Endodermal cell (in vitro differentiated cells): Measurements from ENCODE around the gene PSMG4. TPM values are rescaled to one million over a fixed set of nuclear protein-coding genes. Genes with fewer than 3 reads are reported as not detected.

Experiments used
- DNase-seq: peaks from one replicate; pipeline ENCODE4 v3.0.0-alpha.2; 2017
- H3K27ac ChIP-seq: 2 replicates; pipeline ENCODE4 v1.5.1; 2013; ENCODE audit warnings: mild to moderate bottlenecking, low read depth, low read length, moderate library complexity
- H3K27me3 ChIP-seq: 2 replicates; pipeline ENCODE4 v1.6.1; 2013; ENCODE audit warnings: mild to moderate bottlenecking, low read length, moderate library complexity; ENCODE audit not compliant: insufficient read depth, control insufficient read depth, poor library complexity, severe bottlenecking
- H3K36me3 ChIP-seq: 2 replicates; pipeline ENCODE4 v1.7.0; 2013; ENCODE audit warnings: mild to moderate bottlenecking, low read length, moderate library complexity; ENCODE audit not compliant: control insufficient read depth, insufficient read depth
- H3K4me1 ChIP-seq: one replicate; pipeline ENCODE4 v1.7.0; 2013; ENCODE audit warnings: low read length; ENCODE audit not compliant: control insufficient read depth, insufficient read depth
- H3K4me3 ChIP-seq: 2 replicates; pipeline ENCODE4 v1.5.1; 2013; ENCODE audit warnings: mild to moderate bottlenecking, low read length, moderate library complexity
- H3K9ac ChIP-seq: 2 replicates; pipeline ENCODE4 v1.6.1; 2013; ENCODE audit warnings: mild to moderate bottlenecking, low read length, moderate library complexity; ENCODE audit not compliant: poor library complexity, severe bottlenecking; ENCODE audit errors: extremely low read depth
- H3K9me3 ChIP-seq: 2 replicates; pipeline ENCODE4 v1.6.1; 2013; ENCODE audit warnings: mild to moderate bottlenecking, low read length, moderate library complexity; ENCODE audit not compliant: control insufficient read depth
- H3K27ac Mint-ChIP-seq: 2 replicates; pipeline ENCODE4 v1.8.0; 2020; ENCODE audit warnings: mixed read lengths
- H3K27me3 Mint-ChIP-seq: 2 replicates; pipeline ENCODE4 v1.8.0; 2021; ENCODE audit warnings: mild to moderate bottlenecking, mixed read lengths; ENCODE audit not compliant: insufficient read depth
- H3K36me3 Mint-ChIP-seq: 2 replicates; pipeline ENCODE4 v1.8.0; 2020; ENCODE audit warnings: low read depth, mixed read lengths
- H3K4me1 Mint-ChIP-seq: 2 replicates; pipeline ENCODE4 v1.8.0; 2020; ENCODE audit warnings: mixed read lengths
- H3K4me3 Mint-ChIP-seq: 2 replicates; pipeline ENCODE4 v1.8.0; 2020; ENCODE audit warnings: mild to moderate bottlenecking, moderate library complexity, mixed read lengths
- H3K9me3 Mint-ChIP-seq: 2 replicates; pipeline ENCODE4 v1.8.0; 2020; ENCODE audit warnings: mild to moderate bottlenecking, mixed read lengths
- WGBS, 2 experiments: methylation state at CpG; one replicate each; pipeline versions ENCODE4 v1.1.5 to v1.1.7; 2013; ENCODE audit warnings: missing lambda C conversion rate in 2 of 2, mixed read lengths in 1 of 2; ENCODE audit not compliant: insufficient coverage in 1 of 2, insufficient read length in 1 of 2; 5-methylcytosine and 5-hydroxymethylcytosine counted together
- total RNA-seq, 2 donors: library from RNA; stranded (reverse); fragmentation: NEBNext Ultra II Directional in 1 of 2; extraction: Animal tissue kit (Norgen Biotek cat#: 25700) in 1 of 2; gene quantifications; 2 replicates in 1 of 2; 3 replicates in 1 of 2; pipeline ENCODE4 v1.2.1, GENCODE V29; 2021
- TF ChIP-seq, protein P1 (sequence below): fragments of 200-600 bp; sonication (generic); conservative IDR thresholded peaks from 2 replicates; pipeline ENCODE4 v1.5.0; 2021; ENCODE audit warnings: antibody characterized with exemption, mild to moderate bottlenecking

PSMG4 gene
- total RNA-seq, 2 donors from 2014 or later, result 16.0 to 21.5 TPM

DNA sequence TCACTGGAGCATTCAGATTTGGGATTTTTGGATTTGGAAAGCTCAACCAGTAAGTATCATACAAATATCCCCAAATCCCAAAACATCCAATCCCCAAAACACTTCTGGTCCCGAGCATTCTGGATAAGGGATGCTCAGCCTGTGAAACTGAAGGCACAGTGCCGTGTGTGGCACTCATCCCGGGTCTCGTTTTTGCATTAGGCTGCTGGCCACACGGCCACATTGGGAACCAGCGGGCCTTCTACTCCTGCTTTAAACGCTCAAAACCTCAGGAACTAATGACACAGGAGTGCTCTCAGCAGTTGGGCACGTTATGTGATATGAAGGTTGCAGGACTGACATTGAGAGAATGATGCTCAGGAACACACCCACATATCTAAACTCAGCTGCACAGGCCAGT, 35.6 kb downstream of the PSMG4 start:
- H3K27me3 ChIP-seq, result no peaks in the 10 kb centered on the region
- H3K9me3 Mint-ChIP-seq, result no peaks in the 10 kb centered on the region
- H3K27ac ChIP-seq, result peak overlapping the region; percentile 97
- H3K4me3 ChIP-seq, result no peak overlapping the region
- H3K4me1 ChIP-seq, result no peaks in the 10 kb centered on the region
- TF ChIP-seq, protein P1, sequence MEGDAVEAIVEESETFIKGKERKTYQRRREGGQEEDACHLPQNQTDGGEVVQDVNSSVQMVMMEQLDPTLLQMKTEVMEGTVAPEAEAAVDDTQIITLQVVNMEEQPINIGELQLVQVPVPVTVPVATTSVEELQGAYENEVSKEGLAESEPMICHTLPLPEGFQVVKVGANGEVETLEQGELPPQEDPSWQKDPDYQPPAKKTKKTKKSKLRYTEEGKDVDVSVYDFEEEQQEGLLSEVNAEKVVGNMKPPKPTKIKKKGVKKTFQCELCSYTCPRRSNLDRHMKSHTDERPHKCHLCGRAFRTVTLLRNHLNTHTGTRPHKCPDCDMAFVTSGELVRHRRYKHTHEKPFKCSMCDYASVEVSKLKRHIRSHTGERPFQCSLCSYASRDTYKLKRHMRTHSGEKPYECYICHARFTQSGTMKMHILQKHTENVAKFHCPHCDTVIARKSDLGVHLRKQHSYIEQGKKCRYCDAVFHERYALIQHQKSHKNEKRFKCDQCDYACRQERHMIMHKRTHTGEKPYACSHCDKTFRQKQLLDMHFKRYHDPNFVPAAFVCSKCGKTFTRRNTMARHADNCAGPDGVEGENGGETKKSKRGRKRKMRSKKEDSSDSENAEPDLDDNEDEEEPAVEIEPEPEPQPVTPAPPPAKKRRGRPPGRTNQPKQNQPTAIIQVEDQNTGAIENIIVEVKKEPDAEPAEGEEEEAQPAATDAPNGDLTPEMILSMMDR, result no peak
- no peak overlapping the region for H3K4me3 Mint-ChIP-seq
- H3K36me3 Mint-ChIP-seq, result no peaks in the 10 kb centered on the region
- no peaks in the 10 kb centered on the region for H3K27me3 Mint-ChIP-seq
- H3K9me3 ChIP-seq, result no peaks in the 10 kb centered on the region
- no peak overlapping the region for H3K27ac Mint-ChIP-seq
- H3K36me3 ChIP-seq, result no peaks in the 10 kb centered on the region
- no peak overlapping the region for H3K9ac ChIP-seq
- 91 to 100% methylated on average over 8 of the region's 8 CpGs for whole genome bisulfite sequencing, 2 experiments
- H3K4me1 Mint-ChIP-seq, result peaks cover 10% of the 10 kb centered on the region
- DNase-seq, result peak; percentile 20

DNA sequence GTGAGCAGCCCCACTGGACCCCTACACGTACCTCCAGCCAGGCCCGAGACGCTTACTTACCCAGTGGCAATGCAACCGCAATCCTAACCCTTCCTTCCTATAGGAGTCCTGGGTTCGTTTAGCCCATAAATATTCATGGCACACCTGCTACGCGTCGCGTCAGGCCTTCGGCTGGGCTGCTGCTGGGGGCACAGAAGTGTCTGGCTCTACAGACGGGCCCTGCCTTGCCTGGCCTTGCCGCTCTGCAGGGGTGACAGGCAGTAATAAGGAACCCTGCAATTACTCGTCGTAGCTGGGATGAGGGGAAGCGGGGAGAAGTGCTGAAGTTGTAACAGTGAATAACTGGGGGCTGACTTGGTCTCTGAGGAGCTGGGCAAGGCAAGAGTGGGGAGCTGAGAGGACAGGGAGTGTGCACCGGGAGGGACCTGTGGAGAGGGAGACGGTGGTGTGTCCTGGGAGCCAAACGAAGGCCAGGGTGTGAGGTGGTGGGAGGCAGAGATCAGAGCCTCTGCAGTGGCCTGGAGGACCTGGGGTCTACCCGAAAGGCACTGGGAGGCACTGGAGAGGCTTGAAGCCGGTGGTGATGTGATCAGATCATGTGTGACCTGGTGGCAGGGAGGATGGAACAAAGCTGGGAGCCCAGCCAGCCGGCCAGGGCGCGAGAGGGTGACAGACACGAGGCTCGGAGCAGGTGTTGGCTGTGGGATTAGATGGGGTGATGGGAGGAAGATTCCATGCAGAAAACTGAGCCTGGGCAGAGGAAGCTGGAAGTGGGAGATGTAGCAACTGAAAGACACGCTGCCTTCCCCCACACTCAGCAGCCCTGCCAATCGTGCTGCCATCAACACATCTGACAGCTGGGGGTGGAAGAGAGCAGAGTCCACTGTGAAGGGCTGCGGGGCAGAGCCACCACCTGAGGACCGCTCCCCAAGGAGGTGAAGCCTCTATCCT, 36.4 kb downstream of the PSMG4 start:
- H3K4me3 Mint-ChIP-seq, result no peak overlapping the region
- H3K27ac ChIP-seq, result peak overlapping the region; percentile 97
- peak overlapping the region; percentile 45 for H3K27ac Mint-ChIP-seq
- H3K9ac ChIP-seq, result no peak overlapping the region
- H3K4me1 ChIP-seq, result no peaks in the 10 kb centered on the region
- no peak overlapping the region for H3K4me3 ChIP-seq
- 78 to 89% methylated on average over 18 to 29 of the region's 29 CpGs for WGBS, 2 experiments
- H3K36me3 ChIP-seq, result no peaks in the 10 kb centered on the region
- no peaks in the 10 kb centered on the region for H3K27me3 ChIP-seq
- no peaks in the 10 kb centered on the region for H3K9me3 Mint-ChIP-seq
- peak; percentile 80 for DNase-seq
- peaks cover 10% of the 10 kb centered on the region for H3K4me1 Mint-ChIP-seq
- no peaks in the 10 kb centered on the region for H3K36me3 Mint-ChIP-seq
- no peaks in the 10 kb centered on the region for H3K9me3 ChIP-seq
- TF ChIP-seq, protein P1, result peak; percentile 72
- no peaks in the 10 kb centered on the region for H3K27me3 Mint-ChIP-seq

DNA sequence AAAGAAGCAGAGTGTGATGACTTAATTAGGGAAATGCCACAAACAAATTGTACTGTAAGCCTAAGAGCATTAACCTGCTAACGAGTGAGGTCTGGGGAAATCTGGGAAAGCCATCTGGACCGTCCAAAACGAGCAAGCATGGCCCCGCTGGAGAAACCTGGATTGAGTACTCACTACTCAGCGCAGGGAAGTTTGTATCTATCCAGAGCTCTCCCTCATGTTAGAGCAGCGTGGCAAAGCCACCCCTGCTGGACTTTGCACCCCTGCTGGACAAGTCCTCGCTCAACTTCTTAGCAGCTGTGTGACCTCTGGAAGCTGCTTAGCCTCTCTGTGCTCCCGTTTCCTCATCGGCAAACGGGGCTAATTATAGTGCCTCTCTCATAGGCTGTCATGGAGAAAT, 37.3 kb downstream of the PSMG4 start:
- no peaks in the 10 kb centered on the region for H3K36me3 ChIP-seq
- Mint-ChIP-seq H3K27me3 (no peaks in the 10 kb centered on the region), H3K9me3 (no peaks in the 10 kb centered on the region), H3K4me3 (no peak overlapping the region), H3K4me1 (peaks cover 10% of the 10 kb centered on the region), H3K27ac (no peak overlapping the region), H3K36me3 (no peaks in the 10 kb centered on the region)
- H3K27me3 ChIP-seq, result no peaks in the 10 kb centered on the region
- TF ChIP-seq, protein P1, result no peak
- 93% methylated on average over 9 to 10 of the region's 10 CpGs for WGBS, 2 experiments
- no peaks in the 10 kb centered on the region for H3K4me1 ChIP-seq
- H3K9ac ChIP-seq, result no peak overlapping the region
- H3K27ac ChIP-seq, result peak overlapping the region; percentile 97
- no peaks in the 10 kb centered on the region for H3K9me3 ChIP-seq
- H3K4me3 ChIP-seq, result no peak overlapping the region
- peak; percentile 28 for DNase-seq
